ENCODE measurements around the gene SMAGP.

SMAGP gene

DNA sequence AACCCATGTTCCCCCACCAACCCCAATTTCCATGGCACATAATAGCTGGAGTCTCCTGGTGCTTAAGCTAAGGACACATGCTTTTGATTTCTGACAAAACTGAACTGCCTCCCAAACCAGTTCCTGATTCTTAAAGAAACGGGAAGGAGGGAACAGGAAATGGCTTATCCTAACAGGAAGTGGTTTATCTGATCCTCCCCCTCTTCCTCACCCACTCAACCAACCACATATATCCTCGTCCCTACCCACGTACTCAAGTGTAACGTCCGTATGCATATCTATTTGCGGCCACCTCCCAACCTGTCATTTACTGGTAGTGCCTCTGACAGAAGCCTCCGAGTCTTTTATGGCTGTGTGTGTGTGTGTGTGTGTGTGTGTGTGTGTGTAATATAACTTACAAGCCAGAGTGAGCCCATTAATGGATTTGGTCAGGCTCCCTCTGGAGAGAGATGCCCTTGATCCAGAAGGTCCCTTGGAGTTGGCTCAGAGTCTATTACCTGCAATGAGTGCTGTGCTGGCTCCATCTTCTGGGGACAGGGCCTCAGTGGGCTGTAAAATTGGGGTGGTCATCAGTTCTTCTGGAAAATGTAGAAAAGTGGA lies 23.9 kb downstream of the SMAGP start:
- Histone ChIP-seq H3K9me3 (ENCODE audit: low read length) (no peaks in the 10 kb centered on the region), H2AFZ (ENCODE audit: low read length) (no peak overlapping the region), H3K4me3 (ENCODE audit: low read depth, low read length, poor library complexity, severe bottlenecking) (no peak overlapping the region), H3K4me1 (ENCODE audit: insufficient read depth, low read length, severe bottlenecking) (peaks cover 8% of the 10 kb centered on the region), H3K79me2 (ENCODE audit: insufficient read depth, low read length) (no peaks in the 10 kb centered on the region), H3K9ac (ENCODE audit: low read length) (no peak overlapping the region), H3K27me3 (ENCODE audit: insufficient read depth, low read length) (no peaks in the 10 kb centered on the region), H3K36me3 (ENCODE audit: insufficient read depth, low read length) (peaks cover 31% of the 10 kb centered on the region), H3K4me2 (ENCODE audit: low read length) (no peak overlapping the region), H4K20me1 (ENCODE audit: insufficient read depth, low read length) (no peaks in the 10 kb centered on the region), H3K9me2 (ENCODE audit: low read depth, low read length) (no peaks in the 10 kb centered on the region), H3K27ac (ENCODE audit: low read depth, low read length, poor library complexity, severe bottlenecking) (no peak overlapping the region), H3F3A (ENCODE audit: insufficient read depth, low read length) (no peaks in the 10 kb centered on the region)
- no peak for TF ChIP-seq EZH2 (IDR thresholded peaks at IDR 0.05; ENCODE audit: borderline replicate concordance, low read length)
- TF ChIP-seq, protein P1, sequence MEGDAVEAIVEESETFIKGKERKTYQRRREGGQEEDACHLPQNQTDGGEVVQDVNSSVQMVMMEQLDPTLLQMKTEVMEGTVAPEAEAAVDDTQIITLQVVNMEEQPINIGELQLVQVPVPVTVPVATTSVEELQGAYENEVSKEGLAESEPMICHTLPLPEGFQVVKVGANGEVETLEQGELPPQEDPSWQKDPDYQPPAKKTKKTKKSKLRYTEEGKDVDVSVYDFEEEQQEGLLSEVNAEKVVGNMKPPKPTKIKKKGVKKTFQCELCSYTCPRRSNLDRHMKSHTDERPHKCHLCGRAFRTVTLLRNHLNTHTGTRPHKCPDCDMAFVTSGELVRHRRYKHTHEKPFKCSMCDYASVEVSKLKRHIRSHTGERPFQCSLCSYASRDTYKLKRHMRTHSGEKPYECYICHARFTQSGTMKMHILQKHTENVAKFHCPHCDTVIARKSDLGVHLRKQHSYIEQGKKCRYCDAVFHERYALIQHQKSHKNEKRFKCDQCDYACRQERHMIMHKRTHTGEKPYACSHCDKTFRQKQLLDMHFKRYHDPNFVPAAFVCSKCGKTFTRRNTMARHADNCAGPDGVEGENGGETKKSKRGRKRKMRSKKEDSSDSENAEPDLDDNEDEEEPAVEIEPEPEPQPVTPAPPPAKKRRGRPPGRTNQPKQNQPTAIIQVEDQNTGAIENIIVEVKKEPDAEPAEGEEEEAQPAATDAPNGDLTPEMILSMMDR (IDR thresholded peaks at IDR 0.05; ENCODE audit: low read length): peak; percentile 10; the same call in 1 of the 2 replicates

DNA sequence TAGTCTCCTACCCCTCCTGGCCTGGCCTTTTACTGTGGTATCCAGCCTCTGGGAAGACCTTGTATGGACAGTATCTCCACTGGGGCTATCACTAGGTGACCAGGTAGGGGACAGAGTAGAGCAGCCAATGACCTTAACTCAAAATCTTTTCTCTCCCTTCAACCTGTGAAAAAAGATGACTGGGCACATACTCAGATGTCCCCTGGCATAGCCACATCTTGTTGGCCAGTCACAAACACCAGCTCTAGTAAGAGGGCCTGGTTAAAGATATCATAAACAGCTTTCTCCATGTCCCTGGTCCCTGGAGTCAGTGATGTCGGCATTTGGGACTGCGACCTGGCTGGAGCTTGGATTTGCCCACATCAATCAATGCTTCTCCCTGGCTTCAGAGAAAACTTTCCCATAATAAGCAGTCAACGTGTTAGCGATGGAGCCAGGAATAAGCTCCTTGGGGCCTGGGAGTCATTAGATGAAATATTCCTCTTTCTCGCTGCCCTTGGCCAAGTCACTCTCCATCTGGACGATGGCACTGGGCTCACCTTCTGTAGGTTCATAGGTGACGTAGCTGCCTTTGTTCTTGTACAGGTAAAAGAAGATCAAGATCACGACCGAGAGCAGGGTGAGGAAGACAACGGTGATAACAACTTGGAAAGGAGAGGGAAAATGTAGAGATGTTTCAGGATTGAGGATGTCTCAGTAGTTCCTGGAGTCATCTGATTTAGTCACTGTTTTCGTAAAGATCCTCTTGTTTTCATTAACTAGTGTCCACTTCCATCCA lies 24.6 kb downstream of the SMAGP start:
- no peaks in the 10 kb centered on the region for H3K9me3 ChIP-seq (ENCODE audit: low read length)
- no peak overlapping the region for H3K9ac ChIP-seq (ENCODE audit: low read length)
- no peaks in the 10 kb centered on the region for H4K20me1 ChIP-seq (ENCODE audit: insufficient read depth, low read length)
- no peak overlapping the region for H2AFZ ChIP-seq (ENCODE audit: low read length)
- H3K9me2 ChIP-seq (ENCODE audit: low read depth, low read length): no peaks in the 10 kb centered on the region
- H3K27me3 ChIP-seq (ENCODE audit: insufficient read depth, low read length): no peaks in the 10 kb centered on the region
- H3F3A ChIP-seq (ENCODE audit: insufficient read depth, low read length): no peaks in the 10 kb centered on the region
- TF ChIP-seq EZH2 (IDR thresholded peaks at IDR 0.05; ENCODE audit: borderline replicate concordance, low read length): no peak
- TF ChIP-seq, protein P1 (IDR thresholded peaks at IDR 0.05; ENCODE audit: low read length): no peak
- no peak overlapping the region for H3K4me2 ChIP-seq (ENCODE audit: low read length)
- peaks cover 38% of the 10 kb centered on the region for H3K36me3 ChIP-seq (ENCODE audit: insufficient read depth, low read length)
- H3K79me2 ChIP-seq (ENCODE audit: insufficient read depth, low read length): no peaks in the 10 kb centered on the region
- H3K4me1 ChIP-seq (ENCODE audit: insufficient read depth, low read length, severe bottlenecking): peaks cover 8% of the 10 kb centered on the region
- no peak overlapping the region for H3K27ac ChIP-seq (ENCODE audit: low read depth, low read length, poor library complexity, severe bottlenecking)
- H3K4me3 ChIP-seq (ENCODE audit: low read depth, low read length, poor library complexity, severe bottlenecking): no peak overlapping the region

DNA sequence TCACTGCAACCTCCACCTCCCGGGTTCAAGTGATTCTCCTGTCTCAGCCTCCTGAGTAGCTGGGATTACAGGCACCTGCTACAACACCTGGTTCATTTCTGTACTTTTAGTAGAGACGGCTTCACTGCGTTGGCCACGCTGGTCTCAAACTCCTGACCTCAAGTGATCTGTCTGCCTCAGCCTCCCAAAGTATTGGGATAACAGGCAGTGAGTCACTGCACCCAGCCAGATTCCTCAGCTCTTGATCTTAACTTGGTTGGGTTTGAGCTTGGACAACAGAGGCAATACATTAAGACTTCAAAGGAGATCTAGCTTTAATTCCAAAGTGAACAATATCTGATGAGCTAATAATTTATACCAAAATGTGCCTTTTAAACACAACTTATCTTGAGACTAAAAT lies 25.9 kb downstream of the SMAGP start:
- no peak overlapping the region for H3K4me3 ChIP-seq (ENCODE audit: low read depth, low read length, poor library complexity, severe bottlenecking)
- H3K4me2 ChIP-seq (ENCODE audit: low read length): no peak overlapping the region
- H4K20me1 ChIP-seq (ENCODE audit: insufficient read depth, low read length): no peaks in the 10 kb centered on the region
- TF ChIP-seq, protein P1 (IDR thresholded peaks at IDR 0.05; ENCODE audit: low read length): no peak
- TF ChIP-seq EZH2 (IDR thresholded peaks at IDR 0.05; ENCODE audit: borderline replicate concordance, low read length): no peak
- no peak overlapping the region for H3K9ac ChIP-seq (ENCODE audit: low read length)
- H3K9me3 ChIP-seq (ENCODE audit: low read length): no peaks in the 10 kb centered on the region
- no peak overlapping the region for H3K27ac ChIP-seq (ENCODE audit: low read depth, low read length, poor library complexity, severe bottlenecking)
- peaks cover 14% of the 10 kb centered on the region for H3K4me1 ChIP-seq (ENCODE audit: insufficient read depth, low read length, severe bottlenecking)
- H3K27me3 ChIP-seq (ENCODE audit: insufficient read depth, low read length): no peaks in the 10 kb centered on the region
- no peak overlapping the region for H2AFZ ChIP-seq (ENCODE audit: low read length)
- no peaks in the 10 kb centered on the region for H3K79me2 ChIP-seq (ENCODE audit: insufficient read depth, low read length)
- no peaks in the 10 kb centered on the region for H3K9me2 ChIP-seq (ENCODE audit: low read depth, low read length)
- peaks cover 44% of the 10 kb centered on the region for H3K36me3 ChIP-seq (ENCODE audit: insufficient read depth, low read length)
- H3F3A ChIP-seq (ENCODE audit: insufficient read depth, low read length): no peaks in the 10 kb centered on the region

Measured in OCI-LY1 (cell line).